Measurements from ENCODE around the gene MAN2B2. TPM values are rescaled to one million over a fixed set of nuclear protein-coding genes. Genes with fewer than 3 reads are reported as not detected.

The MAN2B2 gene
- total and polyA plus RNA-seq, 2 of the 8 experiments (the other 6 are each of a cell fraction or from before 2014, with no cell fraction given): 3.3 to 4.0 TPM

- peaks cover 0 to 2% (median 0%) of the 10 kb centered on the region in 4 experiments; a peak in 1 of 7 replicates for H3K27me3 ChIP-seq (replicated peaks in 1 of 4; ENCODE audit: control insufficient read depth in 3 of 4, extremely low read depth in 1 of 4, insufficient read depth in 3 of 4, low read length in 3 of 4)
- H3K23ac ChIP-seq (ENCODE audit: insufficient read length): no peak overlapping the region
- no peak overlapping the region for H2BK120ac ChIP-seq (replicated peaks; ENCODE audit: low read depth, low read length)
- H3K4ac ChIP-seq (replicated peaks; ENCODE audit: insufficient read length, low read depth, low read length): no peak overlapping the region
- peaks cover 0 to under 1% of the 10 kb centered on the region in 2 experiments for H4K20me1 ChIP-seq (replicated peaks in 1 of 2; ENCODE audit: control insufficient read depth in 1 of 2, insufficient read depth in 2 of 2, low read length in 2 of 2)
- H3K56ac ChIP-seq (replicated peaks; ENCODE audit: insufficient read length, low read depth, low read length): no peak overlapping the region
- no peaks in the 10 kb centered on the region for H3K4me1 ChIP-seq (replicated peaks in 1 of 4; ENCODE audit: control insufficient read depth in 3 of 4, insufficient read depth in 4 of 4, low read length in 3 of 4)
- H3K4me2 ChIP-seq (ENCODE audit: insufficient read depth in 1 of 2, low read depth in 2 of 2, low read length in 2 of 2): no peak overlapping the region
- no peak overlapping the region for H3K18ac ChIP-seq (ENCODE audit: extremely low read depth, low read length)
- TF ChIP-seq ZNF274 (IDR thresholded peaks at IDR 0.05; ENCODE audit: borderline replicate concordance, extremely low read depth, low read length) (no peak), RFX5 (IDR thresholded peaks at IDR 0.05; ENCODE audit: borderline replicate concordance, low read depth, low read length) (no peak), GABPA (IDR thresholded peaks at IDR 0.05; ENCODE audit: borderline replicate concordance, insufficient read depth, low read length) (no peak), CHD2 (IDR thresholded peaks at IDR 0.05; ENCODE audit: low read length) (no peak), YY1 (IDR thresholded peaks at IDR 0.05; ENCODE audit: low read depth, low read length) (no peak), JUN (IDR thresholded peaks at IDR 0.05; ENCODE audit: low read depth, low read length) (no peak), EGR1 (IDR thresholded peaks at IDR 0.05; ENCODE audit: borderline replicate concordance, low read depth, low read length) (no peak), CEBPB (IDR thresholded peaks at IDR 0.05; ENCODE audit: low read depth, low read length) (no peak), MAX (IDR thresholded peaks at IDR 0.05) (no peak), RBBP5 (IDR thresholded peaks at IDR 0.05; ENCODE audit: borderline replicate concordance, low read depth, low read length) (no peak), NRF1 (IDR thresholded peaks at IDR 0.05; ENCODE audit: low read depth, low read length) (no peak)
- TF ChIP-seq, protein P1, sequence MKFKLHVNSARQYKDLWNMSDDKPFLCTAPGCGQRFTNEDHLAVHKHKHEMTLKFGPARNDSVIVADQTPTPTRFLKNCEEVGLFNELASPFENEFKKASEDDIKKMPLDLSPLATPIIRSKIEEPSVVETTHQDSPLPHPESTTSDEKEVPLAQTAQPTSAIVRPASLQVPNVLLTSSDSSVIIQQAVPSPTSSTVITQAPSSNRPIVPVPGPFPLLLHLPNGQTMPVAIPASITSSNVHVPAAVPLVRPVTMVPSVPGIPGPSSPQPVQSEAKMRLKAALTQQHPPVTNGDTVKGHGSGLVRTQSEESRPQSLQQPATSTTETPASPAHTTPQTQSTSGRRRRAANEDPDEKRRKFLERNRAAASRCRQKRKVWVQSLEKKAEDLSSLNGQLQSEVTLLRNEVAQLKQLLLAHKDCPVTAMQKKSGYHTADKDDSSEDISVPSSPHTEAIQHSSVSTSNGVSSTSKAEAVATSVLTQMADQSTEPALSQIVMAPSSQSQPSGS (IDR thresholded peaks at IDR 0.05; ENCODE audit: low read length): no peak
- no peaks in the 10 kb centered on the region for H3K79me1 ChIP-seq (ENCODE audit: low read depth, low read length)
- H2BK12ac ChIP-seq (ENCODE audit: low read depth, low read length): no peak overlapping the region
- no peak overlapping the region for H3K27ac ChIP-seq (ENCODE audit: low read depth, low read length)
- no peak overlapping the region for H2BK15ac ChIP-seq (ENCODE audit: low read length)
- no peak overlapping the region for H3K14ac ChIP-seq (ENCODE audit: insufficient read length)
- no peaks in the 10 kb centered on the region for H3K79me2 ChIP-seq (ENCODE audit: control insufficient read depth in 1 of 2, insufficient read depth in 2 of 2, low read length in 2 of 2)
- no peaks in the 10 kb centered on the region for H3K36me3 ChIP-seq (ENCODE audit: control insufficient read depth in 2 of 4, insufficient read depth in 4 of 4, low read length in 3 of 4)
- POLR2A ChIA-PET (ENCODE audit: partially characterized antibody): no interaction called here
- no peak overlapping the region for H3K4me3 ChIP-seq (ENCODE audit: extremely low read depth in 1 of 4, insufficient read depth in 2 of 4, low read depth in 3 of 4, low read length in 4 of 4)
- H2AFZ ChIP-seq (ENCODE audit: low read length): no peak overlapping the region
- no peak overlapping the region for H2BK5ac ChIP-seq (ENCODE audit: low read depth, low read length)
- no peaks in the 10 kb centered on the region for H3K23me2 ChIP-seq (ENCODE audit: low read depth, low read length)
- H2AK5ac ChIP-seq (ENCODE audit: low read depth, low read length): no peak overlapping the region
- no peak overlapping the region for H3K9ac ChIP-seq (replicated peaks in 1 of 4; ENCODE audit: extremely low read depth in 1 of 4, low read depth in 3 of 4, low read length in 3 of 4)
- H4K5ac ChIP-seq (ENCODE audit: insufficient read length, low read depth, low read length): no peak overlapping the region
- FAIRE-seq (no peak), DNase-seq (ENCODE audit: low read depth in 1 of 2, low spot score in 2 of 2) (no peak)
- CTCF ChIA-PET (ENCODE audit: partially characterized antibody): interaction anchor here (1.0 to 2.3 kb wide), 3 partner anchors 11 to 209 kb away, joined by 3 to 7 read pairs (median 3); no protein-coding TSS in a partner anchor
- no peak overlapping the region for H2BK20ac ChIP-seq (ENCODE audit: low read length)
- H4K91ac ChIP-seq (replicated peaks; ENCODE audit: insufficient read length, low read length): no peak overlapping the region
- H3K9me3 ChIP-seq (ENCODE audit: insufficient read depth in 2 of 2, low read depth in 1 of 2, low read length in 1 of 2): peaks cover 0 to 5% of the 10 kb centered on the region in 2 experiments; a peak in 2 of 4 replicates
- no peak overlapping the region for H4K8ac ChIP-seq (ENCODE audit: extremely low read depth, insufficient read depth, low read length)
Observed at GRCh38 chr4:6540879-6541278, 34.1 kb upstream of the MAN2B2 start.

Measured in H1 (cell line).